ENCODE results near the gene EGLN3.

EGLN3 gene

DNA sequence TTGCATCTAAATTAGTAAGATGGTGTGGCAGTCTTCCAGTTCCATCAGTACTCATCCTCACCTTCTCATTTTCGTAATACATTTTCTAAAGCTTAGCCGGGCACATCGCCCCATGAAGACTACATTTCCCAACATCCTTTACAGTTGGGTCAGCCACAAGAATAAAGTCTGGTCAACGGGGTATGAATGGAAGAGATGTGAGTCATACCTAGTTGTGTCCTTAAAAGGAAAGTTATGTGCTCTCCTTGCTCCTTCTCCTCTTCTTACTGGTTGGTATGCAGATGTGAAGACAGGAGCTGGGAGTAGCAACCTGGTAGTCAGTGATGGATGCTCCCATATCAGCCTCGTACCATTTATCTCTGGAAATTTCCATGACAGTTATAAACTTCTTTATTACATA is 35.9 kb upstream of the EGLN3 start:
- Histone ChIP-seq H3K9me3 (ENCODE audit: low read length) (no peaks in the 10 kb centered on the region), H3F3A (ENCODE audit: insufficient read depth, low read length) (no peaks in the 10 kb centered on the region), H3K4me2 (ENCODE audit: low read length) (no peak overlapping the region), H3K4me1 (ENCODE audit: insufficient read depth, low read length, severe bottlenecking) (no peaks in the 10 kb centered on the region), H4K20me1 (ENCODE audit: insufficient read depth, low read length) (no peaks in the 10 kb centered on the region), H3K9ac (ENCODE audit: low read length) (no peak overlapping the region), H3K36me3 (ENCODE audit: insufficient read depth, low read length) (no peaks in the 10 kb centered on the region), H3K79me2 (ENCODE audit: insufficient read depth, low read length) (no peaks in the 10 kb centered on the region), H3K27me3 (ENCODE audit: insufficient read depth, low read length) (no peaks in the 10 kb centered on the region), H3K27ac (ENCODE audit: low read depth, low read length, poor library complexity, severe bottlenecking) (no peak overlapping the region), H3K4me3 (ENCODE audit: low read depth, low read length, poor library complexity, severe bottlenecking) (no peak overlapping the region), H3K9me2 (ENCODE audit: low read depth, low read length) (no peaks in the 10 kb centered on the region), H2AFZ (ENCODE audit: low read length) (no peak overlapping the region)
- no peak for TF ChIP-seq EZH2 (IDR thresholded peaks at IDR 0.05; ENCODE audit: borderline replicate concordance, low read length)
- TF ChIP-seq, protein P1, sequence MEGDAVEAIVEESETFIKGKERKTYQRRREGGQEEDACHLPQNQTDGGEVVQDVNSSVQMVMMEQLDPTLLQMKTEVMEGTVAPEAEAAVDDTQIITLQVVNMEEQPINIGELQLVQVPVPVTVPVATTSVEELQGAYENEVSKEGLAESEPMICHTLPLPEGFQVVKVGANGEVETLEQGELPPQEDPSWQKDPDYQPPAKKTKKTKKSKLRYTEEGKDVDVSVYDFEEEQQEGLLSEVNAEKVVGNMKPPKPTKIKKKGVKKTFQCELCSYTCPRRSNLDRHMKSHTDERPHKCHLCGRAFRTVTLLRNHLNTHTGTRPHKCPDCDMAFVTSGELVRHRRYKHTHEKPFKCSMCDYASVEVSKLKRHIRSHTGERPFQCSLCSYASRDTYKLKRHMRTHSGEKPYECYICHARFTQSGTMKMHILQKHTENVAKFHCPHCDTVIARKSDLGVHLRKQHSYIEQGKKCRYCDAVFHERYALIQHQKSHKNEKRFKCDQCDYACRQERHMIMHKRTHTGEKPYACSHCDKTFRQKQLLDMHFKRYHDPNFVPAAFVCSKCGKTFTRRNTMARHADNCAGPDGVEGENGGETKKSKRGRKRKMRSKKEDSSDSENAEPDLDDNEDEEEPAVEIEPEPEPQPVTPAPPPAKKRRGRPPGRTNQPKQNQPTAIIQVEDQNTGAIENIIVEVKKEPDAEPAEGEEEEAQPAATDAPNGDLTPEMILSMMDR (IDR thresholded peaks at IDR 0.05; ENCODE audit: low read length), result no peak

DNA sequence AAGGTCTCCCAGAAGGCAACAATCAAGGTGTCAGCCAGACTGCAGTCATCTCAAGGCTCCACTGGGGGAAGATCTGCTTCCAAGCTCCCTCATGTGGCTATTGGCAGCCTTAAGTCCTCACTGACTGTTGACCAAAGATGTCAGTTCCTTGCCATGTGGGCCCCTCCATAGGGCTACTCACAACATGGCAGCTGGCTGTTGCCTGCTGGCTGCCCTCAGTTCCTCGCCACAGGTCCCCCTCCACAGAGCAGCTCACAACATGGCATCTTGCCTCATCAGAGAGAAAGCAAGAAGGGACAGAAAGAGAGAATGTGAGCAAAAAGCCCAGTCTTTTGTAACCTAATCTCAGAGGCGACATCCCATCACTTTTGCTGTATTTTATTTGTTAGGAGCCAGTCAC is 34.4 kb upstream of the EGLN3 start:
- no peaks in the 10 kb centered on the region for H3K36me3 ChIP-seq (ENCODE audit: insufficient read depth, low read length)

DNA sequence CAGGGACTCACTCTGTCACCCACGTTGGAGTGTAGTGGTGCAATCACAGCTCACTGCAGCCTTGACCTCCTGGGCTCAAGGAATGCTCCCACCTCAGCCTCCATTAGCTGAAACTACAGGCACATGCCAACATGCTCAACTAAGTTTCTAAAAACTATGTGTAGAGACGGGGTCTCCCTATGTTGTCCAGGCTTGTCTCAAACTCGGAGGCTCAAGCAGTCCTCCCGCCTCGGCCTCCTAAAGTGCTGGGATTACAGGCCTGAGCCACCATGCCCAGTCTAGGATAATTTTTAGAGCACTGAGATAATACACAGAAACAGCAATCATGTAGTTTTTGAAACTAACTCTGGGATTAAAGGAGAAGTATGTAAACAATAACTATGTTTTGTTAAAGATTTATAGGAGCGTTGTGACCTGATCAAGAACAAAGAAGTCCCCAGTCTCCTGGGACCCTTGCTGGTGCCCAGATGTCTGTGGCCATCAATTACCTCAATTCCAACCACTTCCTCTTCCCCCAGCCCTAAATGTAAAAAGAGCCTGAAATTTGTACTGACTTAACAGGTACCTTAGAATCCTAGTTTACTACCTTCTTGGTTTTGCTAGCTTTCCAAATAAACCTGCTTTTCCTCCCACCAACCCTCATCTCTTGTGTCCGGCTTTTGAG is 28.9 kb upstream of the EGLN3 start:
- Histone ChIP-seq H3K9me2 (ENCODE audit: low read depth, low read length) (no peaks in the 10 kb centered on the region), H3K9me3 (ENCODE audit: low read length) (no peaks in the 10 kb centered on the region), H4K20me1 (ENCODE audit: insufficient read depth, low read length) (no peaks in the 10 kb centered on the region), H3F3A (ENCODE audit: insufficient read depth, low read length) (no peaks in the 10 kb centered on the region), H3K4me3 (ENCODE audit: low read depth, low read length, poor library complexity, severe bottlenecking) (no peak overlapping the region), H3K79me2 (ENCODE audit: insufficient read depth, low read length) (no peaks in the 10 kb centered on the region), H3K27ac (ENCODE audit: low read depth, low read length, poor library complexity, severe bottlenecking) (no peak overlapping the region), H2AFZ (ENCODE audit: low read length) (no peak overlapping the region), H3K27me3 (ENCODE audit: insufficient read depth, low read length) (no peaks in the 10 kb centered on the region), H3K36me3 (ENCODE audit: insufficient read depth, low read length) (no peaks in the 10 kb centered on the region), H3K9ac (ENCODE audit: low read length) (no peak overlapping the region), H3K4me2 (ENCODE audit: low read length) (no peak overlapping the region), H3K4me1 (ENCODE audit: insufficient read depth, low read length, severe bottlenecking) (no peaks in the 10 kb centered on the region)
- TF ChIP-seq, protein P1 (IDR thresholded peaks at IDR 0.05; ENCODE audit: low read length), result no peak
- no peak for TF ChIP-seq EZH2 (IDR thresholded peaks at IDR 0.05; ENCODE audit: borderline replicate concordance, low read length)

More for the DNA sequence above, 34.4 kb upstream of the EGLN3 start:
- H3F3A ChIP-seq (ENCODE audit: insufficient read depth, low read length), result no peaks in the 10 kb centered on the region
- H4K20me1 ChIP-seq (ENCODE audit: insufficient read depth, low read length), result no peaks in the 10 kb centered on the region
- H2AFZ ChIP-seq (ENCODE audit: low read length), result no peak overlapping the region
- no peak for TF ChIP-seq EZH2 (IDR thresholded peaks at IDR 0.05; ENCODE audit: borderline replicate concordance, low read length)
- TF ChIP-seq, protein P1 (IDR thresholded peaks at IDR 0.05; ENCODE audit: low read length), result no peak
- no peaks in the 10 kb centered on the region for H3K9me3 ChIP-seq (ENCODE audit: low read length)
- no peaks in the 10 kb centered on the region for H3K4me1 ChIP-seq (ENCODE audit: insufficient read depth, low read length, severe bottlenecking)
- H3K27ac ChIP-seq (ENCODE audit: low read depth, low read length, poor library complexity, severe bottlenecking), result no peak overlapping the region
- H3K9me2 ChIP-seq (ENCODE audit: low read depth, low read length), result no peaks in the 10 kb centered on the region
- no peaks in the 10 kb centered on the region for H3K79me2 ChIP-seq (ENCODE audit: insufficient read depth, low read length)
- H3K9ac ChIP-seq (ENCODE audit: low read length), result no peak overlapping the region
- no peak overlapping the region for H3K4me2 ChIP-seq (ENCODE audit: low read length)
- H3K4me3 ChIP-seq (ENCODE audit: low read depth, low read length, poor library complexity, severe bottlenecking), result no peak overlapping the region
- H3K27me3 ChIP-seq (ENCODE audit: insufficient read depth, low read length), result no peaks in the 10 kb centered on the region

Data from OCI-LY1 (cell line).